SK-N-SH treated with all-trans-retinoic acid at 6 μM for 48 hours (cell line): ENCODE results near the gene FXR1.

Experiments used
- ATAC-seq: fragments of 200-7000 bp; cut with Tn5 transposase; 3 replicates; pipeline ENCODE4 v1.9.1; 2020; ENCODE audit warnings: mild to moderate bottlenecking, moderate library complexity
- ARNTL ChIP-seq: fragments of 450-650 bp; formaldehyde crosslinking; IDR thresholded peaks from 2 replicates; pipeline ENCODE4 v1.5.0; 2020; ENCODE audit warnings: low read depth, mild to moderate bottlenecking, moderate library complexity, borderline replicate concordance
- BACH2 ChIP-seq: fragments of 250-450 bp; sonication (Bioruptor Pico); IDR thresholded peaks from 2 replicates; pipeline ENCODE4 v1.9.0; 2021; ENCODE audit warnings: mild to moderate bottlenecking, borderline replicate concordance
- CREB5 ChIP-seq: fragments of 250-450 bp; sonication (Bioruptor Pico); IDR thresholded peaks from 2 replicates; pipeline ENCODE4 v1.5.1; 2020; ENCODE audit warnings: low read depth, mild to moderate bottlenecking, moderate library complexity
- CSDC2 ChIP-seq: fragments of 250-450 bp; sonication (Bioruptor Pico); IDR thresholded peaks from 2 replicates; pipeline ENCODE4 v1.5.0; 2020; ENCODE audit warnings: mild to moderate bottlenecking, moderate library complexity
- CSRNP3 ChIP-seq: fragments of 250-450 bp; sonication (Bioruptor Pico); IDR thresholded peaks from 2 replicates; pipeline ENCODE4 v1.5.1; 2021; ENCODE audit warnings: mild to moderate bottlenecking, moderate library complexity
- ESRRG ChIP-seq: fragments of 250-450 bp; sonication (Bioruptor Pico); IDR thresholded peaks from 2 replicates; pipeline ENCODE4 v1.6.1; 2021; ENCODE audit warnings: mild to moderate bottlenecking
- ISL1 ChIP-seq: fragments of 250-450 bp; sonication (Bioruptor Pico); IDR thresholded peaks from 2 replicates; pipeline ENCODE4 v2.1.2; 2022; ENCODE audit warnings: mild to moderate bottlenecking, moderate library complexity
- OSR1 ChIP-seq: fragments of 250-450 bp; sonication (Bioruptor Pico); IDR thresholded peaks from 2 replicates; pipeline ENCODE4 v1.8.0; 2022; ENCODE audit warnings: moderate library complexity, mild to moderate bottlenecking, inconsistent platforms
- PATZ1 ChIP-seq: fragments of 250-450 bp; sonication (Bioruptor Pico); IDR thresholded peaks from 2 replicates; pipeline ENCODE4 v1.8.0; 2020; ENCODE audit warnings: mild to moderate bottlenecking, moderate library complexity, borderline replicate concordance
- POU6F1 ChIP-seq: fragments of 250-450 bp; sonication (Bioruptor Pico); IDR thresholded peaks from 2 replicates; pipeline ENCODE4 v1.8.0; 2021; ENCODE audit warnings: low read depth, mild to moderate bottlenecking, moderate library complexity, borderline replicate concordance
- RARB ChIP-seq: fragments of 250-450 bp; sonication (Bioruptor Pico); IDR thresholded peaks from 2 replicates; pipeline ENCODE4 v1.8.0; 2021; ENCODE audit warnings: mild to moderate bottlenecking, moderate library complexity
- TSHZ2 ChIP-seq: fragments of 250-450 bp; sonication (Bioruptor Pico); IDR thresholded peaks from 2 replicates; pipeline ENCODE4 v1.5.0; 2020; ENCODE audit warnings: mild to moderate bottlenecking, moderate library complexity
- ZC3H10 ChIP-seq: fragments of 250-450 bp; sonication (Bioruptor Pico); IDR thresholded peaks from 2 replicates; pipeline ENCODE4 v1.5.1; 2021; ENCODE audit warnings: mild to moderate bottlenecking, moderate library complexity
- ZFP30 ChIP-seq: fragments of 450-650 bp; formaldehyde crosslinking; IDR thresholded peaks from 2 replicates; pipeline ENCODE4 v1.5.0; 2022; ENCODE audit warnings: mild to moderate bottlenecking, moderate library complexity
- ZNF70 ChIP-seq: fragments of 450-650 bp; formaldehyde crosslinking; IDR thresholded peaks from 2 replicates; pipeline ENCODE4 v1.5.0; 2020; ENCODE audit warnings: mild to moderate bottlenecking, moderate library complexity
- ZNF8 ChIP-seq: fragments of 450-650 bp; formaldehyde crosslinking; IDR thresholded peaks from 2 replicates; pipeline ENCODE4 v1.5.0; 2020; ENCODE audit warnings: mild to moderate bottlenecking, moderate library complexity

The FXR1 gene

GRCh38 chr3:180881065-180881801 is 31.2 kb upstream of the FXR1 start:
- no peak for ATAC-seq
- TF ChIP-seq OSR1 (no peak), CSDC2 (CRISPR knock-in tag) (no peak), POU6F1 (no peak), ZNF8 (CRISPR knock-in tag) (no peak), PATZ1 (no peak)

- ATAC-seq = no peak
- TF ChIP-seq BACH2 (no peak), ZFP30 (no peak)
Measured at GRCh38 chr3:180882115-180882514, 30.4 kb upstream of the FXR1 start.

GRCh38 chr3:180888992-180889560 is 23.4 kb upstream of the FXR1 start:
- no peak for ATAC-seq
- no peak for TF ChIP-seq RARB (CRISPR knock-in tag)
- no peak for TF ChIP-seq ZC3H10 (CRISPR knock-in tag)
- TF ChIP-seq PATZ1 = no peak
- no peak for TF ChIP-seq ISL1 (CRISPR knock-in tag)
- TF ChIP-seq ARNTL (CRISPR knock-in tag) = no peak
- no peak for TF ChIP-seq OSR1
- TF ChIP-seq ZNF70 (CRISPR knock-in tag) = no peak
- TF ChIP-seq CSDC2 (CRISPR knock-in tag) = no peak
- TF ChIP-seq ESRRG (CRISPR knock-in tag) = no peak
- TF ChIP-seq CSRNP3 (CRISPR knock-in tag) = no peak
- no peak for TF ChIP-seq CREB5 (CRISPR knock-in tag)

GRCh38 chr3:180898572-180898971 is 13.9 kb upstream of the FXR1 start:
- no peak for ATAC-seq
- TF ChIP-seq ZFP30 = no peak
- TF ChIP-seq ARNTL (CRISPR knock-in tag) = no peak
- TF ChIP-seq ZNF8 (CRISPR knock-in tag) = no peak
- no peak for TF ChIP-seq TSHZ2 (CRISPR knock-in tag)
- TF ChIP-seq, all 23 proteins: peak for 0
